CD4-positive, alpha-beta T cell treated with Interleukin-15 for 1 hour (primary cell): Measurements from ENCODE around the gene CHST9.
"Not testable (repeated sequence)": the region's sequence is repeated elsewhere in the genome, so short reads cannot be mapped to it uniquely, and the experiment has no call there.

Source experiments
- DNase-seq: peaks from one replicate; pipeline ENCODE4 v3.0.0-alpha.2; 2020

Gene CHST9

DNA sequence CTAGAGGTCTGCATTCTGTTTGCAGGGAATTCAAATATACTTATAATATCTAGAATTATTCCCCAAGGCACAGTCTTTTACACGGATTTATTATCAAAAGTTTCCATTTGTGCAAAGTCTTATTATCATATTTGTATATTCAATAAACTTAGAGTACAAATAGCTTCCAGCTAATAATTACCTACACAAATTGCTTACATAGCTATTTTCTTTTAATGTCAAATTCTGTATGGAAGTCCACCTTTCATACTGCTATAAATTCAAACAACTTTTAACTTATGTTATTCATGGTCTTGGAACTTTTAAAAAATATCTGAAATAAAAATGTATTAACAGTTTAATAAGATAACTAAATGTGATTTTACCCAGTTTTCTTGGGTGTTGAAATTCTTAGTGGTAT, 13.1 kb downstream of the CHST9 start:
- DNase-seq = no peak

DNA sequence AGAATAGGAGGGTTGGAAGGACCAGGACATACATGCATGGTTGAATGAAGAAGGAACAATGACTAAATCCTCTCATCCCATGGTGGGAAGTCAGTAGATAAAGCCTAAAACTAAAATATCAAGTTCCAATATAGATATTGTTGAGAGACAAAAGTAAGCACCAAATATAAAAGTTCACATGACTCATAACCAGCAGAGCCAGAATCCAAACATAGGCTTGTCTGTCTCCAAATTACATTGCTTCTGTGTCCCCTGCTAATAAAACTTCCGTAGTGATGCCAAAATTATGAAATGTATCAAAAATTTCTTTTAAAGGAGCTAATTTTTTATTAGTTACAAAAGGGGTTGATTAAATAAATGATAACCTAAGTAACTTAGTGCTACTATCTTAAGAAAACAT, 19.7 kb downstream of the CHST9 start:
- no peak for DNase-seq

DNA sequence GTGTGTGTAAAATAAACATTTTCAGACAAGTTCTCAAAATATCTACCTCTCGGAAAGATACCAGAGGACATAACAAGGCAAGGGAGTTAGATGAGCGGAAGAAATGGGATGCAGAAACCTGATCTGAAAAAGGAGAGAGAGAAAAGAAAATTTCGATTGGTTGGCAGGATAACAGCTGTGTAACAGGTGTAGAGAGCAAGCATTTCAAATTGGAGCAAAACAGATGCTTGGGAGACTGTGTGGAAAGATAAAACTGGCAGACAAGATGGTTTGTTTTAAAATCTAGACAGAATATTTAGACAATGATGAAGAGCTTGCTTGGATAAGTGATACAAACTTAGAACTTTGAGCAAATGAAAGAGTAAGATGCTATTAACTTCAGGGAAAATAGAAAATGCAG, 20.2 kb downstream of the CHST9 start:
- no peak for DNase-seq

DNA sequence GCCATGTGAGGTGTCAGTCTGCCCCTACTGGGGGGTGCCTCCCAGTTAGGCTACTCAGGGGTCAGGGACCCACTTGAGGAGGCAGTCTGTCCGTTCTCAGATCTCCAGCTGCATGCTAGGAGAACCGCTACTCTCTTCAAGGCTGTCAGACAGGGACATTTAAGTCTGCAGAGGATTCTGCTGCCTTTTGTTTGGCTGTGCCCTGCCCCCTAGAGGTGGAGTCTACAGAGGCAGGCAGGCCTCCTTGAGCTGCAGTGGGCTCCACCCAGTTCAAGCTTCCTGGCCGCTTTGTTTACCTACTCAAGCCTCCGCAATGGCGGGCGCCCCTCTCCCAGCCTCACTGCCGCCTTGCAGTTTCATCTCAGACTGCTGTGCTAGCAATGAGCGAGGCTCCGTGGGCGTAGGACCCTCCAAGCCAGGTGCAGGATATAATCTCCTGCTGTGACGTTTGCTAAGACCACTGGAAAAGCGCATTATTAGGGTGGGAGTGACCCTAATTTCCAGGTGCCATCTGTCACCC, 21.9 kb downstream of the CHST9 start:
- DNase-seq = not testable (repeated sequence)

DNA sequence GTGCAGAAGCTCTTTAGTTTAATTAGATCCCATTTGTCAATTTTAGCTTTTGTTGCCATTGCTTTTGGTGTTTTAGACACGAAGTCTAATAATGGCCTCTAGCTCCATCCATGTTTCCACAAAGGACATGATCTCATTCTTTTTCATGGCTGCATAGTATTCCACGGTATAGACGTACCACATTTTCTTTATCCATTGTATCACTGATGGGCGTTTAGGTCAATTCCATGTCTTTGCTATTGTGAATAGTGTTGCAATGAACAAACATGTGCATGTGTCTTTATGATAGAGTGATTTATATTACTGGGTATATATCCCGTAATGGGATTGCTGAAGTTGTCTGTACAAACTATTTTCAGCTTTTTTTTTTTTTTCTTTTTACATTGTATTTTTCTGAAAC, 35.9 kb downstream of the CHST9 start:
- not testable (repeated sequence) for DNase-seq

DNA sequence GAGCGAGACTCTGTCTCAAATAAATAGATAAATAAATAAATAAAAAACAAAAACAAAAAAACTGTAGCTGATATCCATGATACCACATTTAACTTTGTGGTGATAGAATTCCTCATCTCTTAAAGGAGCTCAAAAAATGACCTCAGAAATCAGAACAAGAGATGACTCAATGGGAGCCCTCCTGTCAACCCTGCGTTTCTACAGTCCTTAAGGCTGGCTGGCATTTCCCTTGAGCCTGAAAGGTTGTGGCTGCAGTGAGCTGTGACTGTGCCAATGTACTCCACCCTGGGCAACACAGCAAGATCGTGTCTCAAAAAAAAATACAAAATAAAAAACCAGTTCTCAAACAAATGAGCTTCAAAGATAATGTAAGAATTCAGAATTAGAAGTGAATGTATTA, 40.4 kb downstream of the CHST9 start:
- DNase-seq = no peak

DNA sequence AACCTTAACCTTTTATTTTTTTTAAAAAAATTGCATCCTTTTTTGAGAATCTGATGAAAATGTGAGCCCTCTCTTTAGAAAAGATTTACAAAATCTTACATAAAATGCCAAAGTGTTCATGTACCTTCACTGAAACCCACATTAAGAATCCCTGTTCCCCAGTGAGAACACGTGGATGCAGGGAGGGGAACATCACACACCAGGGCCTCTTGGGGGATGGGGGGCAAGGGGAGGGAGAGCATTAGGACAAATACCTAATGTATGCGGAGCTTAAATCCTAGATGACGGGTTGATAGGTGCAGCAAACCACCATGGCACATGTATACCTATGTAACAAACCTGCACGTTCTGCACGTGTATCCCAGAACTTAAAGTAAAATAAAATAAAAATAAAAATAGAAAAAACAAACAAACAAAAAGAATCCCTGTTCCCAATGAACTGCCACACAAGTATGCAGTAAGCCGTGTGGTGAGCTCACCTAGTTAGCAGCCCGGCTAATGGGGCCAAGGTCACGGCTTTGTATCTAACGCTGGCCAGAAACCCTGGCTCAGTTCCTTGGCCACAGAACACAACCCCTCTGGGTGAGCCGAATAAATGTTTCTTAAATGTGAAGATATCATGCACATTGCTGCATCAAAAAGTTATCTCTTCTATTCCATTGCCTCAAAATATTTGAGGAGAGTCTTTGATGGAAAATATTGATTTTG, 41.4 kb downstream of the CHST9 start:
- DNase-seq = no peak

DNA sequence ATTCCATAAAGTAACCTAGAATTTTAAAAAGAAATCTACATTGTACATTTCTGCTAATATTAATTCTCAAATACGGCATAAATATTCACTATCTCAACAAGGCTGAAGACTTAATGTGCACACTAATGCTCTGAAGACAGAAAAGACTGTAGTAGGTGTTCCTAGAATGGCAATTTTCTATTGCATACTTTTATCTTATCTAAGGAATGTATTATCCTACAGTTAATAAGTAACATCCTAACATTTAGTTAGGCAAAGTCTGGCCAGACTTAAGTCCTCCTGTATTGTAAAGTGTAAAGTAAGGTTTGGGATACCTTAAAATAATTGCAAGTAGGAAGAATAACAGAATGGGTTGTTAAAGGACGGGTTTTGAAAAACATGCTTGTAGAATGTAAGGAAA, 42.2 kb downstream of the CHST9 start:
- DNase-seq = no peak

DNA sequence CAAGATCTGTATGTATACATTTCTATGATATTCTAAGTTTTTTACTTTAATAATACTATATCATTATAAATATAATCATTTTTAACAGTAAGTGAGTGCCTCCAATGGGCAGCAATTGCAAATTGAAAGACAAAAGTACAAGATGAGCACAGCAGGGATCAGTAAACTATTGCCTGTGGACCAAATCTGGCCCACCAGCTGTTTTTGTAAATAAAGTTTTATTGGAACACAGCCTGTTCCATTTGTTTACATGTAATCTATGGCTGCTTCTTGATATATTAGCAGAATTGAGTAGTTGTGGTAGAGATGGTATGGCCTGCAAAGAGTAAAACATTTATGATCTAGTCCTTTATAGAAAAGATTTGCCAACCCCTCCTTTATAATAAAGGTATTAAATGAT, 43.2 kb downstream of the CHST9 start:
- DNase-seq = no peak

DNA sequence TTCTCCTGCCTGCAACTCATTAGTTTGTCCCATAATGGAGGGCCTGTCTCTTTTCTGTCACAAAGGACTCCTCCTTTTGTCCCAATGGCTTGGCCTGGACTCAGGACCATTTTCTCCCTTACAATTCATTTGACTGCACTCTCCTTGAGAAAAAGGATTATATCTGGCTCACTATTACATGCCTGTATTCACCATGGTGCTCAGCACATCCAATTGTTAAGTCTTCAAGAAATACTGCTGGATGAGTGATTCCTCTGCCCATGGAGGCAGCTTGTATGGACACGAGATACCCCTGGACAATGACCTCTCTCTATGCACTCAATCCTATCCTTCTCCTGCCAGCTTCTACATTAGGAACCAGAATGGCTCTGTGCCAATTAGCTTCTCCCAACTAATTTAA, 47.0 kb downstream of the CHST9 start:
- DNase-seq = no peak

DNA sequence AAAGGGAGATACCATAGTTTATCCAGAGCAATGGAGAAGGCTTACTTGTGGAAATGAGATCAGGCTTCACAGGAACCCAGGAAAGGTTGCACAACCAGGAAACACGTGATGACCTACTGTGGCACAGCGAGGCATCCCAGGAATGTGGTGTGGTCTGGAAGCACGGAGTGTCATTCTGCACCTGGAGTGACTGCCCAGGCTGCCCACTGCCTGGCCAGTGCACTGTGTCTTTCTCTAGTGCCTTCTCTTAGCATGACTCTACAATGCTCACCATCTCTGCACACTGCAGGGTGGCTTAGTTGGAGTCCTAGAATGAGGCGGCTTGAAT, 48.9 kb downstream of the CHST9 start:
- no peak for DNase-seq

DNA sequence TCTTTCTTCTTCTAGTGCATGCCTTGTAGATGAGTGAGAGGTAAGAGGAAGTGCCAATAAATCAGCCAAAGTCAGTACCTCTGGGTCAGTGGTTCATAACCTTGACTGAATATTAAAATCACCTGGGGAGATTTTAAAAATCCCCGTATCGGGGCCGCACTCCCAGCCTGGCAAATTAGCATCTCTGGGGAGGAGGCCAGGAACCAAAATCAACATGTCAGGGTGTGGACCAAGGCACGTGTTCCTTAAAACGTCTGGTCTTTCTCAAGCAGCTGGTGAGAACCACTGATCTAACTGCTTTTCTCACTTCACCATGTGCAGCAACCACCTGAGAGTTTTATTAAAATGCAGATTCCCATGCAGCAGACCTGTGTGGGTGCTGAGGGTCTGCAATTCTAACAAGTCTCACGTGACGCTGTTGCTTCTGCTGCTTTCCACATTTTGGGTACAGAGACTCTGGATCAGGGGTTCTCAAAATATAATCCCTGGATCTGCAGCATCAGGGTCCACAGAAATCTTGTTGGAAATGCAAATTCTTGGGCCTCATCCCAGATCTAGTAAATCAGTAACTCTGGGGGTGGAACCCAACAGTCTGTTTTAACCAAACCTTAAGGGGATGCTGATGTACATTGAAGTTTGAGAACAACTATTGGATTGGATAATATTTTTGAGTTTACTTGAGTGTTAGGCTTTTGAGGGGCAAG, 49.5 kb downstream of the CHST9 start:
- no peak for DNase-seq

DNA sequence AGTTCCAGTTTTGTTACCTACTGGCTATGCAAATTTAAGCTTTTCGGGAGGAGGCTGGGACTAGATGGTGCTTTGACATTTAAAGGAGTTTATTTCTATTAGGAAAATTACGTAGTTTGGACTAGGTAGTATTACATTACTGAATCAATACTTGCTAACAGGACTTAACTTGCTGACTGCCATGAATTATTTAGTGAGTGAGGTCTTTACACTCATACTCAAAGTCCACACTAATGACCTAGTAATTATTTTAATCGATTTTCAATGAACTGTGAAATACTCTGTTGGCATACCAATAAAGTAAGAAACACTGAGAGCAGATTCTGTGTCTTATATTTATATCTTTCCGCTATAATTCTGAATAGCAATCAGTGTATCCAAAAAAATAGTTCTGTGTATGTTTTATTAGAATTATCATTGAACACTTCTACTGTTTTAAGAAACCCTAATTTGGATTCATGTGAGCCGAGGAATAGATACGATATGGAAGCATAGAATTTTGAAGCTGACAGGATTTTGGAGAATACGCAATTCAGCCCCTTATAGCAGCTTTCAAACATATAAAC, 55.0 kb downstream of the CHST9 start:
- DNase-seq = no peak

DNA sequence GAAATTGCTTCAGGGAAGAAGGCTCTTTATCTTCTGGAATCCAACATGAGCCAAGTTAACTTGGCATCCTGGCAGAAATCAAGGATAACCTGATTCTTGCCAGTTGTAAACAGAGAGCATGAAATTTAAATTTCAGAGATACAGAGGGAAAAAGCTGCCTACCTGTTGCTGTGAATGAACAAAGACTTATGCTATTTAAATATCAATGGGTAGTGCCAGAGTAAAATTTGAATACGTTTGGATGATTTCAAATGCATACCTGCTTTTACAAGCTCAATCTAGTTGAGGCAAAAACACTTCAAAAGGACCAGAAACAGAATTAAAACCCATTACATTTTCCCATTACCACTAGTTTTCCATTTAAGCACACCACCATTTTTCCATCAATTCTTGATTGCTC, 60.9 kb downstream of the CHST9 start:
- DNase-seq = no peak

DNA sequence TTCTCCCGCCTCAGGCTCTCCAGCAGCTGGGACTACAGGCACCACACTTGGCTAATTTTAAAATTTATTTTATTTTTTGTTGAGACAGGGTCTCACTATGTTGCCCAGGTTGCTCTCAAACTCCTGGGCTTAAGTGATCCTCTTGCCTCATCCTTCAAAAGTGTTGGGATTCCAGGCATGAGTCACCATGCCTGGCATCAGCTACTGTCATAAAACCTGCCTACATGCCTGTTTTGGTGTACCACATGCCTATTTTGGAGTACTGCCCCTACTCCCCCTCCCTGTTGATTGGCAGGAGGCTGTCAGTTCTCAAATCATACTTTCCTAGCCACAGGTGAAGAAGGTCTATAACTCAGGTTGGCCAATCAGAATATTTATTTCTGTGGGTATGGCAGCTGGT, 64.0 kb downstream of the CHST9 start:
- no peak for DNase-seq

DNA sequence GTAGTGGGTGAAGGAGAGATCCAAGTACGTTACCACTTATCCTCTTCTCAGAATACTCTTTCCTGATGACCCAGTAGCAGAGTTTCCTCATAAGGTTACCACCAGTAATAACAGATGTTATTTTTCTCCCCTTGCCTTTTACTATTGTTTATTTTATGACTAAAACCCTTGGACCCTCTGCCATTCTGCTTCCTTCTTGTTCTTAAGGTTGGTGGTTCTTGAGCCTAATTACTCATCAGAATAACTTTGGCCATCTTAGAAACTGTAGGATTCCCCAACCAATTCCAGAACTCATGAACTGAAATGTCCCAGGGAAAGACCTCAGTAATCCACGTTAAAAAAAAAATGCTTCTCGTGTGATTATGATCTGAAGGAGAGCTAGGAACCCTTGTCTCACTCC, 64.9 kb downstream of the CHST9 start:
- DNase-seq = no peak

DNA sequence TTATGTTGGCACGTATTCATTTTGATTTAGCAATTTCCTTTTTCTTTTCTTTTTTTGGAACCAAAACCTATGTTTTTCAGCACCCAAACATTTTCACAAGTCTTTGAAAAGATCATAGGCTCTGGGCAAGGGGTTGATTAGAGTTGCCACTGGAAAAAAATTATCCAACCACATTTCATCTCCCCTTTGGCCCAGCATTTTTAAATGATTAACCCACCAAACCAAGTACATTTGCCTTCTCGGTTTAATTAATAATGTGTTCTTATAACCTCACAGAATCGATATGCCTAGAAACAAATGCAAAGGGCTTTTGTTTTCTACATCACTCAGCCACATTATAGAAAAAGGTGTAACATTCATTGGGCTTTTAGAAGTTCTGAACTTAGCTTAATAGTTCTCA, 66.1 kb downstream of the CHST9 start:
- DNase-seq = no peak

DNA sequence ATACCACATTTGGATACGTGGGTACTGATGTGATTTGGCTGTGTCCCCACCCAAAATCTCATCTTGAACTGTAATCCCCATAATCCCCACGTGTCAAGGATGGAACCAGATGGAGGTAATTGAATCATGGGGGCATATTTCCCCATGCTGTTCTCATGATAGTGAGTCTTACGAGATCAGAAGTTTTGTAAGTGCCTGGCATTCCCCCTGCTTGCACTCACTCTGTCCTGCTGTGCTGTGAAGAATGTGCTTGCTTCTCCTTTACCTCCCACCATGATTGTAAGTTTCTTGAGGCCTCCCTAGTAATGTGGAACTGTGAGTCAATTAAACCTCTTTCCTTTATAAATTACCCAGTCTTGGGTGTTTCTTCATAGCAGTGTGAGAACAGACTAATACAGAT, 70.3 kb downstream of the CHST9 start:
- DNase-seq = no peak

DNA sequence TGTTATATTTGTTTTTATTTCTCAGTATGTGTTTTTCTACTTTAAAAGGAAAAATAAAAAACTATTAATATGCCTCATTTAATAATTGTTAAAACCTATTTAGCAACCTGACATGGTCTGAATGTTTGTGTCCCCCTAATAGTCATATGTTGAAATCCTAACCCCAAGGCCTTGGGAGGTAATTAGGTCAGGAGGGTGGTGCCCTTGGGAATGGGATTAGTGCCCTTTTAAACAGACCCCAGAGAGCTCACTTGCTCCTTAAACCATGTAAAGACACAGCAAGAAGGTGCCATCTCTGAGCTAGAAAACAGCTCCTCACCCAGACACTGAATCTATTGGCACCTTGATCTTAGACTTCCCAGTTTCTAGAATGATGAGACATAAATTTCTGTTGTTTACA, 71.8 kb downstream of the CHST9 start:
- no peak for DNase-seq

DNA sequence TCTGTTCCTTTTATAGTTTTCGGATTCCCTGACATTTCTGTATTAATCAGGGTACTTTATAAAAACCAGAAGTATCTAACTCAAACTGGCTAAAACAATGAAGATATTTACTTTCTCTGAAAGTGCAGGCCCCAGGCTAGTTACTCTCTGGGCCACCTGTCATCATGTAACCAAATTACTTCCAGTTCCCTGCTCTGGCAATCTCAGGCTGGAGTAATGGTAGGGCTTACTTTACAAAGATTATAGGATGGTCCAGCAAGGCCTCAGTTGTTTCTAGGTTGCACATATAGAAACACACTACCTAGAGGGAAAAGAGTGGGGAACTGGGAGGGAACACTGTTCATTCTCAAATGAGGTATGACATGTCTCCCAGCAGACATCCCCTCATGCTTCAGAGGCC, 74.8 kb downstream of the CHST9 start:
- DNase-seq = no peak

DNA sequence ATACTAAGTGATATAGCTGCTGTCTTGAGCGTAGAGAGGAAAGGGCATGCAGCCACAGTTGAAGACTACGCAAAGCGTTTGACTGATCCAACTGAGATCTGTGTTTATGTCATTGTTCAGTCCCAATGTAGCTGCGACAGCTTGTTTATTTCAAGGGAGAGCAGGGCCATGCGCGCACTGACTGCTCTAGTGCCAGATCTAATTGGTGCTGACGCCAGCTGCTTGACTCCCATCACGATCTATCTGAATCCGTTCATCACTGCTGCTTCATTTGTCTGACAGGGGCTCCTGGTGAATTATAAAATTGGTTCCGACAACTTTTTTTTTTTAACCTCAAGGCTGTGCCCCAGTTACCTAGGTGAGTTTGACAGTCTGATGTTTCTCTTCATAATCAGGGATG, 75.7 kb downstream of the CHST9 start:
- no peak for DNase-seq

DNA sequence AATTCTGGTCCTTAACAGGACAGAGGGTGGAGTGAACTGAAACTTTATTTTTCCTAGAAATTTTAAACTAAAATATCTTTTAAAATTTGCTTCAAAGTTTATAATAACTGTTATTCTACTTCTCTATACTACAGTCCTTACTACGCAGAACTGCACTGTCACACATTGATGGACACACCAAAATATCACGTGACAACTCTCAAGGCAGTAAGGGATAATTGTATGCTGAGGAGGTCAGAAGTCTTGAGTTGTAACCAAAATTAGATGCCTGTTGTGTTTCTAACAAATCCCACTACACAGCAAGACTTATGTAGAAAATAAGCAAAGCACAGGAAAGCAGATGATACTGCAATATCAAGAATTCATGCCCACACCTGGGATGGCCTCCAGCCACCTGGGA, 76.3 kb downstream of the CHST9 start:
- no peak for DNase-seq

DNA sequence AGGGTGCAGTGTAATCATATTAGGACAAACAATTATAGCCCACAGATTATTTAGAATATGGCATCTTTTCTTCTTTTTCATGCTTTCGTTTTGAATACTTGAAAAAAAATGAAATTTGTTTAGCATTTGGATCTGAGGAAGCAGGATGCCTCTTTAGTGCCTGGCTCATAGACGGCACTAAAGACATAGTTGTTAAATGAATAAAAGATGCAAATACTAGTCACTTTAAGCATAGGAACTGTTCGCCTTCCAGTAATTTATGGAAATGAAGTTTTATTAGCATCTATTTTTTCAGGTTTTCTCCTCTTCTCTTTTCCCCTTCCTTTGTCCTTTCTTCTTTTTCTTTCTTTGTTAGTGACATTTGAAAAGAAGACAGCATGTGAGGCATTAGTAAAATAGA, 80.4 kb downstream of the CHST9 start:
- DNase-seq = no peak

DNA sequence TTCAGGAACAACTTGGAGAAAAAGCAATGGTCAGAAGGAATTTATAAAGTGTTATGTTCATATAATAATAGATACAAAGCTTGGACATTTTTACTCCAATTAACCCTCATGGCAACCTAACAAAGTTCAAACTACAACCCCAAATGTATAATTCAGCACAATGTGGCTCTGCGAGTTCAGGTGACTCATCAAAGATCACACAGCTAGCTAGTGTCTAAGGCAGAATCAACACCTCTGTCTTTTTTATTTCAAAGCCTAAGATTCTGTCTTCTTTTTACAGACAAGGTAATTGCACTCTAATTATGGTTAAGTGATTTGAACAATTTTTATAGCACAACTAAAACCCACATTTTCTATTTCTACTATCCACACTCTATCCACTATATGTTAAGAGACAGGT, 90.5 kb downstream of the CHST9 start:
- no peak for DNase-seq

DNA sequence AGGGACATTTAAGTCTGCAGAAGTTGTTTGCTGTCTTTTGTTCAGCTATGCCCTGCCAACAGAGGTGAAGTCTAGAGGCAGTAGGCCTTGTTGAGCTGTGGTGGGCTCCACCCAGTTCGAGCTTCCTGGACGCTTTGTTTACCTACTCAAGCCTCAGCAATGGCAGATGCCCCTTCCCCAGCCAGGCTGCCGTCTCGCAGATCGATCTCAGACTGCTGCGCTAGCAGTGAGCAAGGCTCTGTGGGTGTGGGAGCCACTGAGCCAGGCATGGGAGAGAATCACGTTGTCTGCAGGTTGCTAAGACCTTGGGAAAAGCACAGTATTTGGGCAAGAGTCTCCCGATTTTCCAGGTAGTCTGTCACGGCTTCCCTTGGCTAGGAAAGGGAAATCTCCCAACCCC, 91.8 kb downstream of the CHST9 start:
- not testable (repeated sequence) for DNase-seq
